Measurements from ENCODE around the gene PPP1R9B.

PPP1R9B gene

GRCh38 chr17:50125420-50125997 is 25.0 kb downstream of the PPP1R9B start:
- no peaks in the 10 kb centered on the region for H3K9me2 ChIP-seq (ENCODE audit: low read depth, low read length)

GRCh38 chr17:50123649-50124349 is 26.7 kb downstream of the PPP1R9B start:
- no peak overlapping the region for H3K4me2 ChIP-seq (ENCODE audit: low read length)

More at GRCh38 chr17:50125420-50125997, 25.0 kb downstream of the PPP1R9B start:
- Histone ChIP-seq H3K9me3 (ENCODE audit: low read length) (no peaks in the 10 kb centered on the region), H2AFZ (ENCODE audit: low read length) (no peak overlapping the region), H3K36me3 (ENCODE audit: insufficient read depth, low read length) (no peaks in the 10 kb centered on the region), H3K27me3 (ENCODE audit: insufficient read depth, low read length) (peaks cover 9% of the 10 kb centered on the region; the same call in 1 of the 2 replicates), H3F3A (ENCODE audit: insufficient read depth, low read length) (no peaks in the 10 kb centered on the region), H3K4me3 (ENCODE audit: low read depth, low read length, poor library complexity, severe bottlenecking) (no peak overlapping the region), H3K79me2 (ENCODE audit: insufficient read depth, low read length) (no peaks in the 10 kb centered on the region), H3K27ac (ENCODE audit: low read depth, low read length, poor library complexity, severe bottlenecking) (no peak overlapping the region), H3K4me2 (ENCODE audit: low read length) (no peak overlapping the region), H3K9ac (ENCODE audit: low read length) (no peak overlapping the region), H3K4me1 (ENCODE audit: insufficient read depth, low read length, severe bottlenecking) (peaks cover 3% of the 10 kb centered on the region), H4K20me1 (ENCODE audit: insufficient read depth, low read length) (no peaks in the 10 kb centered on the region)
- no peak for TF ChIP-seq CTCF (IDR thresholded peaks at IDR 0.05; ENCODE audit: low read length)
- no peak for TF ChIP-seq EZH2 (IDR thresholded peaks at IDR 0.05; ENCODE audit: borderline replicate concordance, low read length)

GRCh38 chr17:50122945-50123344 is 27.5 kb downstream of the PPP1R9B start:
- Histone ChIP-seq H3K4me3 (ENCODE audit: low read depth, low read length, poor library complexity, severe bottlenecking) (no peak overlapping the region), H3K4me2 (ENCODE audit: low read length) (no peak overlapping the region), H3K9ac (ENCODE audit: low read length) (no peak overlapping the region), H3F3A (ENCODE audit: insufficient read depth, low read length) (no peaks in the 10 kb centered on the region), H3K4me1 (ENCODE audit: insufficient read depth, low read length, severe bottlenecking) (no peaks in the 10 kb centered on the region), H3K9me3 (ENCODE audit: low read length) (no peaks in the 10 kb centered on the region), H3K27me3 (ENCODE audit: insufficient read depth, low read length) (peaks cover 5% of the 10 kb centered on the region; the same call in 1 of the 2 replicates), H3K27ac (ENCODE audit: low read depth, low read length, poor library complexity, severe bottlenecking) (no peak overlapping the region), H4K20me1 (ENCODE audit: insufficient read depth, low read length) (no peaks in the 10 kb centered on the region), H3K36me3 (ENCODE audit: insufficient read depth, low read length) (no peaks in the 10 kb centered on the region), H3K79me2 (ENCODE audit: insufficient read depth, low read length) (no peaks in the 10 kb centered on the region), H2AFZ (ENCODE audit: low read length) (no peak overlapping the region), H3K9me2 (ENCODE audit: low read depth, low read length) (no peaks in the 10 kb centered on the region)
- TF ChIP-seq CTCF (IDR thresholded peaks at IDR 0.05; ENCODE audit: low read length) (no peak), EZH2 (IDR thresholded peaks at IDR 0.05; ENCODE audit: borderline replicate concordance, low read length) (no peak)

More at GRCh38 chr17:50123649-50124349, 26.7 kb downstream of the PPP1R9B start:
- no peaks in the 10 kb centered on the region for H3K9me3 ChIP-seq (ENCODE audit: low read length)
- peaks cover 9% of the 10 kb centered on the region; the same call in 1 of the 2 replicates for H3K27me3 ChIP-seq (ENCODE audit: insufficient read depth, low read length)
- no peaks in the 10 kb centered on the region for H3K4me1 ChIP-seq (ENCODE audit: insufficient read depth, low read length, severe bottlenecking)
- no peaks in the 10 kb centered on the region for H3F3A ChIP-seq (ENCODE audit: insufficient read depth, low read length)
- H3K9me2 ChIP-seq (ENCODE audit: low read depth, low read length) = no peaks in the 10 kb centered on the region
- TF ChIP-seq CTCF (IDR thresholded peaks at IDR 0.05; ENCODE audit: low read length) = no peak
- TF ChIP-seq EZH2 (IDR thresholded peaks at IDR 0.05; ENCODE audit: borderline replicate concordance, low read length) = no peak
- H3K27ac ChIP-seq (ENCODE audit: low read depth, low read length, poor library complexity, severe bottlenecking) = no peak overlapping the region
- H3K36me3 ChIP-seq (ENCODE audit: insufficient read depth, low read length) = no peaks in the 10 kb centered on the region
- H4K20me1 ChIP-seq (ENCODE audit: insufficient read depth, low read length) = no peaks in the 10 kb centered on the region
- no peaks in the 10 kb centered on the region for H3K79me2 ChIP-seq (ENCODE audit: insufficient read depth, low read length)
- H3K4me3 ChIP-seq (ENCODE audit: low read depth, low read length, poor library complexity, severe bottlenecking) = no peak overlapping the region
- H3K9ac ChIP-seq (ENCODE audit: low read length) = no peak overlapping the region
- no peak overlapping the region for H2AFZ ChIP-seq (ENCODE audit: low read length)
